Measurements from ENCODE around the gene PPM1F. TPM values are rescaled to one million over a fixed set of nuclear protein-coding genes. Genes with fewer than 3 reads are reported as not detected.

The PPM1F gene
- total RNA-seq, 1 donor from 2014 or later = 26.2 TPM

DNA sequence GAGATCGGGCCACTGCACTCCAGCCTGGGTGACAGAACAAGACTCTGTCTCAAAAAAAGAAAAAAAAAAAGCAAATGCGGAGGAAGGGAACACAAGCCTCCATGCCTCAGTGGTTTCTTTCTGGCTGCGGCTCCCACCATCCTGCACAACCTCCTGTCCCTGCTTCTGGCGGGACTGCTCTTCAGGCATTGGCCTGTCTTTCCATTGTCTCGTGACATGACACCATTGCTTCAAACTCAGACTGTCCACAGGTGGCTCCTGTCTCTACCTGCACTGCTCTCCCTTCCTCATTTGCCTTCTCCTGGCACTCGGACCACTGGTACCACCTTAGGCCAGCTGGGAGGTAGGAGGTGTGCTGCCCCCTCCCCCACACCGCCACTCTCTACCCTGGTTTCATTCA, 10.6 kb upstream of the PPM1F start:
- Mint-ChIP-seq H3K36me3 (ENCODE audit: low read depth) (peaks cover 30% of the 10 kb centered on the region), H3K4me1 (ENCODE audit: low read depth) (no peaks in the 10 kb centered on the region), H3K4me3 (ENCODE audit: unreplicated experiment) (no peak overlapping the region), H3K27ac (ENCODE audit: unreplicated experiment) (no peak overlapping the region), H3K9me3 (ENCODE audit: low read depth) (no peaks in the 10 kb centered on the region), H3K27me3 (ENCODE audit: low read depth) (no peaks in the 10 kb centered on the region)
- TF ChIP-seq, protein P1, sequence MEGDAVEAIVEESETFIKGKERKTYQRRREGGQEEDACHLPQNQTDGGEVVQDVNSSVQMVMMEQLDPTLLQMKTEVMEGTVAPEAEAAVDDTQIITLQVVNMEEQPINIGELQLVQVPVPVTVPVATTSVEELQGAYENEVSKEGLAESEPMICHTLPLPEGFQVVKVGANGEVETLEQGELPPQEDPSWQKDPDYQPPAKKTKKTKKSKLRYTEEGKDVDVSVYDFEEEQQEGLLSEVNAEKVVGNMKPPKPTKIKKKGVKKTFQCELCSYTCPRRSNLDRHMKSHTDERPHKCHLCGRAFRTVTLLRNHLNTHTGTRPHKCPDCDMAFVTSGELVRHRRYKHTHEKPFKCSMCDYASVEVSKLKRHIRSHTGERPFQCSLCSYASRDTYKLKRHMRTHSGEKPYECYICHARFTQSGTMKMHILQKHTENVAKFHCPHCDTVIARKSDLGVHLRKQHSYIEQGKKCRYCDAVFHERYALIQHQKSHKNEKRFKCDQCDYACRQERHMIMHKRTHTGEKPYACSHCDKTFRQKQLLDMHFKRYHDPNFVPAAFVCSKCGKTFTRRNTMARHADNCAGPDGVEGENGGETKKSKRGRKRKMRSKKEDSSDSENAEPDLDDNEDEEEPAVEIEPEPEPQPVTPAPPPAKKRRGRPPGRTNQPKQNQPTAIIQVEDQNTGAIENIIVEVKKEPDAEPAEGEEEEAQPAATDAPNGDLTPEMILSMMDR (IDR thresholded peaks at IDR 0.05) = no peak
- DNase-seq (ENCODE audit: low spot score) = no peak

DNA sequence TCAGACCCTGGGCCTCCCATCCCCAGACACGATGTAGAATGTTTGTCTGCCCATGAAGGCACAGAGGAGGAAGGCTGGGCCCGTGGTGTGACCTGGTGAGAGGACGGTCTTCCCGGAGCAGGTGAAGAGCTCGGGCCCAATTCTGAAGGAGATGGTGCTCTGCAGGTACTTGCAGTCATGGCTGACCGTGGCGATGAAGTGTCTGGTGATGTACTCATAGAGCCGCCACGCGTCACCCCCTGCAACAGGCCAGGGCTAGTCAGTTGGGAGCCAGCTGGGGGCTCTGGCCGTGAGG, 10.0 kb upstream of the PPM1F start:
- DNase-seq (ENCODE audit: low spot score) = no peak
- H3K9me3 Mint-ChIP-seq (ENCODE audit: low read depth) = no peaks in the 10 kb centered on the region
- H3K36me3 Mint-ChIP-seq (ENCODE audit: low read depth) = peaks cover 30% of the 10 kb centered on the region
- H3K4me1 Mint-ChIP-seq (ENCODE audit: low read depth) = no peaks in the 10 kb centered on the region
- H3K27ac Mint-ChIP-seq (ENCODE audit: unreplicated experiment) = no peak overlapping the region
- TF ChIP-seq, protein P1 (IDR thresholded peaks at IDR 0.05) = no peak
- no peak overlapping the region for H3K4me3 Mint-ChIP-seq (ENCODE audit: unreplicated experiment)
- H3K27me3 Mint-ChIP-seq (ENCODE audit: low read depth) = no peaks in the 10 kb centered on the region

DNA sequence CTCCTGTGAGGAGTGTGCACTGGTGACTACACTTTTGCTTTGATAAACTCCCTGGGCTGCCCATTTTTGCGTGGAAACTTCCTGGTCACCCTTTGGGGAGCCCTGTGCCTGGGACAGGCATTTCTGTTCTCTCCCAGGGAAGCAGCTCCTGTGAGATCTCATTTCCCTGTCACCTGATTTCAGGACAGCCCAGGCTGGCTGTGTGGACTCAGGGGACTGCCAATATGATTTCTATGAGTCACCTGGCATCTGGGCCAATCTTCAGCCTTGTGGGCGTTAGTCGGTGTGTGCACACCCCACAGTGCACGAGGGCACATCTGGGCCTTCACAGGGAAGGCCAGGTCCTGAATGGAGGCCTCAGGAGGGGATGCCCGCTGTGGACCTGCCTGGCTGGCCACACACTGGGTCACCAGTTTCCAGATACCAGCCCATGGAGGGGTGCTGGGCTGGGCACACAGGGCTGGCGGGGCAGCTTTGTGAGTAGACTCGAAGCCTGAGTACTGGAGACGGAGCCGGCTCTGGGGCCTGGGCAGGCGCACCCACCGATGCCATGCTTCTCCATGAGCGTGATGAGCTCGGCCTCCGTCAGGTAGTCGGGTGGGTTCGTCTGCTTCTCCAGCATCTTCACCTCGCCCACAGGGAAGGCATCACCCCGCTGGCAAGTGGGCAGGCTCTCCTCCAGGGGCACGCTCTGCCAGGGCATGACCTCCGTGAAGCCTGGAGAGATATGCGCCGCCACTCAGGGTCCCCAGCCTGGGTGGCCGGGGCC, 9.4 kb upstream of the PPM1F start:
- DNase-seq (ENCODE audit: low spot score) = no peak
- peaks cover 24% of the 10 kb centered on the region for H3K36me3 Mint-ChIP-seq (ENCODE audit: low read depth)
- no peaks in the 10 kb centered on the region for H3K4me1 Mint-ChIP-seq (ENCODE audit: low read depth)
- H3K9me3 Mint-ChIP-seq (ENCODE audit: low read depth) = no peaks in the 10 kb centered on the region
- TF ChIP-seq, protein P1 (IDR thresholded peaks at IDR 0.05) = no peak
- no peak overlapping the region for H3K4me3 Mint-ChIP-seq (ENCODE audit: unreplicated experiment)
- no peaks in the 10 kb centered on the region for H3K27me3 Mint-ChIP-seq (ENCODE audit: low read depth)
- H3K27ac Mint-ChIP-seq (ENCODE audit: unreplicated experiment) = no peak overlapping the region

DNA sequence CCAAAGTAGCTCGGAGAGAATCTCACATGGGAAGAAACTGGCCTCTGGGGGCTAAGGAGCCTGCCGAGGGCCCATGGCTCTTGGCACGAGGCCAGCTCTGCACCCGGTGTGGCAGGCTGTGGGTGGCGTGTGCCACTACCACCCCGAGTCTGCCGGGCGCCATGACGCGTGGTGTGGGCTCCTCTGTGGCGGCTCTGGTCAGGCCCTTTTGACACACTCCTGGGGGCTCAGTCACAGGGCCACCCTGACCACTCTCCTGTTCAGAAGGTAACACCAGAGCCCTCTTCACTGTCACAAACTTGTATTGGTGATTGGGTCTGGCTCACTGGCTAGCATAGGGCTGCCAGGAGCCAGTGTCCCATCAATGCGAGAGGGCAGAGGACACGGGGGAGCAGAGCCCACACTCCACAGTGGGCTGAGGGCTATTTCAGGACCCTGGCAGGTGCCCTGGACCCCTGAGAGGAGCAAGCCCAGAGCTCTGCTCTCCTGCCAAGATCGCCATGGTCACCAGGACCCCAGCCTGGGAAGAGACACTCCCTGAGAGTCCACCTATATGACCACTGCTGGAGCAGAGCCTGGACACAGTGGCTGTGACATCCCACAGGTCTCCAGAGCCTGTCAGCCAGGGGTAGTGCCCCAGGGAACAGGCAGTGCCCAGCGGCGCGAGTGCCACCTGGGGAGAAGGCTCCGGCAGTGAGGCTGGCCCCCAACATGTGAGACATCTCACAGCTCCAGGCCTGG, 8.6 kb upstream of the PPM1F start:
- Mint-ChIP-seq H3K4me1 (ENCODE audit: low read depth) (no peaks in the 10 kb centered on the region), H3K27me3 (ENCODE audit: low read depth) (no peaks in the 10 kb centered on the region), H3K4me3 (ENCODE audit: unreplicated experiment) (no peak overlapping the region), H3K36me3 (ENCODE audit: low read depth) (peaks cover 18% of the 10 kb centered on the region), H3K27ac (ENCODE audit: unreplicated experiment) (no peak overlapping the region), H3K9me3 (ENCODE audit: low read depth) (no peaks in the 10 kb centered on the region)
- no peak for DNase-seq (ENCODE audit: low spot score)
- TF ChIP-seq, protein P1 (IDR thresholded peaks at IDR 0.05) = no peak

DNA sequence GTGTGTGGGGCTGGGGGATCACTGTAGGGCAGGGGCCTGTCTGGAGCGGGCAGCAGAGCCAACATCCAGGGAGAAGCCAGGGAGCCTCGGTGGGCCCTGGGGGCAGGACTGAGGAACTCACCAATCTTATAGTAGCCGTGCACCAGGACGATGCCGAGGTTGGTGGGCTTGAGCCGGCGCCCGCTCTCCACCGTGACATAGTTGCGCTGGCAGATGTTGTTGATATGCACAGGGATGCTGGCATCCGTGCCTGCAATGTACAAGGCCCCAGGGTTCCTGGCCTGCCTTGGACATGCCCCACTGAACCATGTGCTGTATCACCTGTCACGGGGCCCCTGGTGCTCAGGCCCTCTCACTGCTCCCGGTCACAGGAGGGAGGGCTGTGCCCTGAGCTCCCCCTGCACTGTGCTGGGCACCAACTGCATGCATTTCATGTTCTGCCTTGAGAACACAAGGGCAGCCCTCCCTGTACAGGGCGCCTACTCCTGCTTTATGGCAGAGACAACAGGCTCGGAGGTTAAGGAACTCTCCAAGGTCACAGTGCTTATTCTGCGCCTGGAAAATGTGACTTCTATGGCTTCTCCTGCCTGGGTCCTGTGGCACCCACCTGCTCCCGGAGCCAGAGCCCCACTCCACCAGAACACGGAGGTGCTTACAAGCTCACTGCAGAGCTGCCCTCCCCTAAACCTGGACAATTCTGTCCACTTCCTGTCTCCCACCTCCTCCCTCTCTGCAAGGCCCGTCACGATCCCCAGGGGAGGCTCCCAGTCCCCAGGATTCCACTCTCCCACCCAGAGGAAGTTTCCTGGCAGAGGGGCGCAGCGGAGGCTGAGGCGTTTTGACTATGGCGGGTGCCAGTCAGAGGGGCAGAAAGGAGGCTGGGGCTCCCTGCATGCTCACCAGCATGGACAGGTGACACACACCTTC, 7.8 kb upstream of the PPM1F start:
- no peaks in the 10 kb centered on the region for H3K4me1 Mint-ChIP-seq (ENCODE audit: low read depth)
- no peak overlapping the region for H3K4me3 Mint-ChIP-seq (ENCODE audit: unreplicated experiment)
- no peaks in the 10 kb centered on the region for H3K9me3 Mint-ChIP-seq (ENCODE audit: low read depth)
- peaks cover 18% of the 10 kb centered on the region for H3K36me3 Mint-ChIP-seq (ENCODE audit: low read depth)
- no peak for DNase-seq (ENCODE audit: low spot score)
- H3K27me3 Mint-ChIP-seq (ENCODE audit: low read depth) = no peaks in the 10 kb centered on the region
- H3K27ac Mint-ChIP-seq (ENCODE audit: unreplicated experiment) = no peak overlapping the region
- TF ChIP-seq, protein P1 (IDR thresholded peaks at IDR 0.05) = no peak
